Epithelial cell of prostate (primary cell): ENCODE data around the gene ZDHHC8.

Experiments used
- DNase-seq: peaks from one replicate; pipeline ENCODE4 v3.0.0-alpha.2; 2011; ENCODE audit warnings: low read depth, low spot score
- H3K27ac ChIP-seq: fragments of 450-650 bp; 2 replicates; pipeline ENCODE4 v1.5.1; 2017; ENCODE audit warnings: mild to moderate bottlenecking

Gene ZDHHC8

GRCh38 chr22:20094197-20094807 is 37.3 kb upstream of the ZDHHC8 start:
- H3K27ac ChIP-seq, result no peak overlapping the region
- DNase-seq, result no peak

- no peak overlapping the region for H3K27ac ChIP-seq
- no peak for DNase-seq
Measured at GRCh38 chr22:20095521-20095920, 36.1 kb upstream of the ZDHHC8 start.

- H3K27ac ChIP-seq, result no peak overlapping the region
- no peak for DNase-seq
Measured at GRCh38 chr22:20096574-20097420, 34.8 kb upstream of the ZDHHC8 start.

GRCh38 chr22:20099099-20099711 is 32.4 kb upstream of the ZDHHC8 start:
- no peak for DNase-seq
- no peak overlapping the region for H3K27ac ChIP-seq

- no peak overlapping the region for H3K27ac ChIP-seq
- no peak for DNase-seq
Measured at GRCh38 chr22:20101638-20102037, 30.0 kb upstream of the ZDHHC8 start.

GRCh38 chr22:20102203-20102780 is 29.3 kb upstream of the ZDHHC8 start:
- no peak overlapping the region for H3K27ac ChIP-seq
- DNase-seq, result no peak

GRCh38 chr22:20105456-20106204 is 26.0 kb upstream of the ZDHHC8 start:
- H3K27ac ChIP-seq, result no peak overlapping the region

GRCh38 chr22:20106205-20106848 is 25.3 kb upstream of the ZDHHC8 start:
- H3K27ac ChIP-seq, result no peak overlapping the region
- no peak for DNase-seq

More at GRCh38 chr22:20105456-20106204, 26.0 kb upstream of the ZDHHC8 start:
- no peak for DNase-seq

GRCh38 chr22:20106849-20107237 is 24.8 kb upstream of the ZDHHC8 start:
- no peak for DNase-seq

GRCh38 chr22:20107471-20107901 is 24.1 kb upstream of the ZDHHC8 start:
- no peak for DNase-seq
- no peak overlapping the region for H3K27ac ChIP-seq

More at GRCh38 chr22:20106849-20107237, 24.8 kb upstream of the ZDHHC8 start:
- no peak overlapping the region for H3K27ac ChIP-seq

- no peak for DNase-seq
- H3K27ac ChIP-seq, result no peak overlapping the region
Measured at GRCh38 chr22:20107951-20108756, 23.4 kb upstream of the ZDHHC8 start.

GRCh38 chr22:20108757-20109230 is 22.8 kb upstream of the ZDHHC8 start:
- H3K27ac ChIP-seq, result no peak overlapping the region

GRCh38 chr22:20109411-20110358 is 21.9 kb upstream of the ZDHHC8 start:
- DNase-seq, result no peak
- H3K27ac ChIP-seq, result no peak overlapping the region

More at GRCh38 chr22:20108757-20109230, 22.8 kb upstream of the ZDHHC8 start:
- no peak for DNase-seq

GRCh38 chr22:20110359-20110985 is 21.1 kb upstream of the ZDHHC8 start:
- DNase-seq, result no peak

GRCh38 chr22:20111045-20111688 is 20.4 kb upstream of the ZDHHC8 start:
- no peak overlapping the region for H3K27ac ChIP-seq
- DNase-seq, result no peak

More at GRCh38 chr22:20110359-20110985, 21.1 kb upstream of the ZDHHC8 start:
- H3K27ac ChIP-seq, result no peak overlapping the region
